HG03460 (cell line): ENCODE data around the gene IL12RB1.
"Not testable (repeated sequence)": the region's sequence is repeated elsewhere in the genome, so short reads cannot be mapped to it uniquely, and the experiment has no call there.

Source experiments
- ATAC-seq: cut with Tn5 transposase; IDR thresholded peaks from one replicate; pipeline ENCODE4 v1.9.1; 2021; ENCODE audit not compliant: unreplicated experiment

IL12RB1 gene

GRCh38 chr19:18051887-18052286 is 34.8 kb downstream of the IL12RB1 start:
- no peak for ATAC-seq

- ATAC-seq, result no peak
Measured at GRCh38 chr19:18049385-18049784, 37.3 kb downstream of the IL12RB1 start.

GRCh38 chr19:18046059-18046718 is 40.5 kb downstream of the IL12RB1 start:
- no peak for ATAC-seq

DNA sequence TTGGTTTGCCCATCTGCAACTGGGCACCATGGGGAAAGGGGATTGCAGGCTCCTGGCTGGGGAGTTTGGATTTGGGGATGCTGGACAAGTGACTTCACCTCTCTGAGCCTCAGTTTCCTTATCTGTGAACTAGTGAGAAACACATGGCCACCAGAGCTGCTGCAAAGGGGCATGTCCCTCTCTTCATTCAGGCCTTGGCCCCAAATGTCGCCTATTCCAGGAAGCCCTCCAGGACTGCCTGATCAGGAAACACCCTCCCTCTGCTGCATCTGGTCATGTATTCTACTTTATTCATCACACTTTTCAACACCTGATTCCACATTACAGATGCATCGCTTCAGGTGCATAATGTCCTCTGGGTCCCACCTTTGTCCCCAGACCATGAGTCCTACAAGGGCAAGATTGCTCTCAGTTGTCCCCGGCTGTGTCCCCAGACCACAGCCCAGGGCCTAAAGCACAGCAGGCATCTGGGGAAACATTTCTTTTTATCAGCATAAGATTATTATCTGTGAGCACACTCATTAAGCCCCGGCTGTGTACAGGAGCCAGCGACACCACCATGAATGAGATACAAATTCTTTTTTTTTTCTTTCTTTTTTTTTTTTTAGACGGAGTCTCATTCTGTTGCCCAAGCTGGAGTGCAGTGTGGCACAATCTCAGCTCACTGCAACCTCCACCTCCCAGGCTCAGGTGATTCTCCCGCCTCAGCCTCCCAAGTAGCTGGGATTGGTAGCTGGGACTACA is 41.3 kb downstream of the IL12RB1 start:
- no peak for ATAC-seq

GRCh38 chr19:18044825-18045304 is 41.9 kb downstream of the IL12RB1 start:
- peak; percentile 87 for ATAC-seq

DNA sequence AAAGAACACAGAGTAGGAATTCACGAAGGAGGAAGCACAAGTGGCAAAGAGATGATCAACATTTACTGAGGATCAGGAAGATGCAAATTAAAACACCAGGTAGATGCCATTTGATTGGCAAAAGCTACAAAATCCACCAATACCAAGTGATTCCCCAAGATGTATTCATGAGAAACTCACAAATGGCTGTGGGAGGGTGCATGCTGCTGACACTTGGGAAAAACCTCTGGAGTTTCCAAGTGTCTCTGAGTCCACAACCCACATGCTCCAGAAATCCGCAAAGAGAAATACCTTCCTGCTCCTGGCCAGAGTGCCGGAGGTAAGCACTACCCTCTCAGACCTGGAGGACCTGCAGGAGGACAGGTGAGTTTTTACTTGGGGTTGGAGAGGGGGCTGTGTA is 43.1 kb downstream of the IL12RB1 start:
- ATAC-seq, result no peak

DNA sequence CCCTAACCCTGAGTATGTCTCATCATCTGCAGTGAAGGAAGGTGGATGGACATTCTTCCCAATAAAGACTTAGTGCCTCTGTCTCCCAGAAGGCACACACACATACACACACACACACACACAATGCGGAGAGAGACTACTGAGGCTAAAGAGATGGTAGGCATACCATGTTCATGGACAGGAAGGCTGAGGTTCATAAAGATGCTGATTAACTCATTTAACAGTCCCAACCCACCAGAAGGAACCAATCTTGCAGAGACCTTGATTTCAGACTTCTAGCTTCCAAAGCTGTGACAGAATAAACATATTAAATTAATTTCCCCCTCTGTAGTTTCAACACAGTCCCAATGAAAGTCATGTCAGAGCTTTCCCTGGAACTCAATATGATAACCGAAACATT is 45.7 kb downstream of the IL12RB1 start:
- no peak for ATAC-seq

- ATAC-seq, result not testable (repeated sequence)
Measured at GRCh38 chr19:18032102-18032501, 54.6 kb downstream of the IL12RB1 start.

DNA sequence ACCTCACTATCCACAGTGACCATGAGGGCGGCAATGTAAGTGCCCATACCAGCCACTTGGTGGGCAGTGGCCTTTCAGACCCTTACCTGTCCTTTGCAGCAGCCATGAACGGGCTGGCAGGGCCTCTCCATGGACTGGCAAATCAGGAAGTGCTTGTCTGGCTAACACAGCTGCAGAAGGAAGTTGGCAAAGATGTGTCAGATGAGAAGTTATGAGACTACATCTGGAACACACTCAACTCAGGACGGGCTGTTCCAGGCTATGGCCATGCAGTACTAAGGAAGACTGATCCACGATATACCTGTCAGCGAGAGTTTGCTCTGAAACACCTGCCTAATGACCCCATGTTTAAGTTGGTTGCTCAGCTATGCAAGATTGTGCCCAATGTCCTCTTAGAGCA is 55.3 kb downstream of the IL12RB1 start:
- not testable (repeated sequence) for ATAC-seq

- ATAC-seq, result no peak
Measured at GRCh38 chr19:18029617-18030338, 57.0 kb downstream of the IL12RB1 start.

DNA sequence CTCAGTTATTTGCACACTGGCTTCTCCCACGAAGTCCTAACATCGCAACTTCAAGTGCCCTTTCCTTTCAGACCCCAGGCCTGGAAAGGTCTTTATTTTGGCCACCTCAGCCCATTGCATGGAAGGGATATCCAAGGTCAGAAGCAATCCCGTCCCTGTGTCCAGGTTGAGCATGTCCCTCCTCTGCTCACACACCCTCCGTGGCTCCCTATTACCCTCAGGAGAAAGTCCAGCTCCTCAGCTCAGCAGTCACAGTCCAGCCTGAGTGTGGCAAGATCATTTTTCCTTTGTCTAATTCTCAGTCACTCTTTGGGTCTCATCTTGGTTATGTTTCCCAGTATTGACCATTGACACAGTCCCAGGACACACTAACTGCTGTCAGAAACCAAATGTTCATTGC is 59.6 kb downstream of the IL12RB1 start:
- no peak for ATAC-seq

- ATAC-seq, result no peak
Measured at GRCh38 chr19:18023622-18024251, 63.0 kb downstream of the IL12RB1 start.

- ATAC-seq, result no peak
Measured at GRCh38 chr19:18021121-18021755, 65.5 kb downstream of the IL12RB1 start.

DNA sequence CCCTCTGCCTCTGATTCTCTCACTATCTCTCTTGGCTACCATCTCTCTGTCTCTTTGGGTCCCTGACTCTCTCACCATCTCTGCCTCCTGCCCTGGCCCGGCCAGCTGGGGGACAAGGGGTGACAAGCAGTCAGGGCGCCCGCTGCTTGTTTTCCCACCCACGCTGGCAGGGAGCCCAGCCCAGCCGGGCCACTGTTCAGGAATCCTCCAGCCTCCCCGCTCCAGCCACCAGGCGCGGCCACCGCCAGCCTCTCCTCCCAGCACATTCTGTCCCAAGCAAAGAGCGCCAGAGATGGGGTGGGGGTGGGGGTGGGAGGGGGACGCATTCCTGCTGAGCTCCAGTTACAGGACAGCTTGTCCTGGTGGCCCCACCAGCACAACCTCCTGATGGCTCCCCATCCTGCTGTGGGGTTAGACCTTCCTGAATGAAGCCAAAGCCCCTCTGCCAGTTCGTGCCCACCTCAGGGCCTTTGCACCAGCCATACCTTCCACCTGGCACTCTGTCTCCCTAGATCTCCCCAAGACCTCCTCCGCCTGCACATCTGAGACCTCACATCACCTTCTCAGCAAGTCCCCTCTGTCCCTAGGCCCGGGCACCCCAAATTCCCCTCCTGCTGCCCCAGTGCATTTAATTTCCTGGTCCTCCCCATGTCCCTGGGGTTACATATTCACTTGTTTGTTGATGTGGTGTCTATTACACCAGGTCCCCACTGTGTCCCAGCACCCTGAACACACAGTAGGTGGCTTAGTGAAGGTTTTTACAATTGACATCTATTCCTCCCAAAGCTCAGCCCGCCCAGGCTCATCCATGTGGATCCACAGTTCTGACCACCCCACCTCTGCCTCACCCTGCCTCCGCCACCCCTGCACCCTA is 66.3 kb downstream of the IL12RB1 start:
- no peak for ATAC-seq

DNA sequence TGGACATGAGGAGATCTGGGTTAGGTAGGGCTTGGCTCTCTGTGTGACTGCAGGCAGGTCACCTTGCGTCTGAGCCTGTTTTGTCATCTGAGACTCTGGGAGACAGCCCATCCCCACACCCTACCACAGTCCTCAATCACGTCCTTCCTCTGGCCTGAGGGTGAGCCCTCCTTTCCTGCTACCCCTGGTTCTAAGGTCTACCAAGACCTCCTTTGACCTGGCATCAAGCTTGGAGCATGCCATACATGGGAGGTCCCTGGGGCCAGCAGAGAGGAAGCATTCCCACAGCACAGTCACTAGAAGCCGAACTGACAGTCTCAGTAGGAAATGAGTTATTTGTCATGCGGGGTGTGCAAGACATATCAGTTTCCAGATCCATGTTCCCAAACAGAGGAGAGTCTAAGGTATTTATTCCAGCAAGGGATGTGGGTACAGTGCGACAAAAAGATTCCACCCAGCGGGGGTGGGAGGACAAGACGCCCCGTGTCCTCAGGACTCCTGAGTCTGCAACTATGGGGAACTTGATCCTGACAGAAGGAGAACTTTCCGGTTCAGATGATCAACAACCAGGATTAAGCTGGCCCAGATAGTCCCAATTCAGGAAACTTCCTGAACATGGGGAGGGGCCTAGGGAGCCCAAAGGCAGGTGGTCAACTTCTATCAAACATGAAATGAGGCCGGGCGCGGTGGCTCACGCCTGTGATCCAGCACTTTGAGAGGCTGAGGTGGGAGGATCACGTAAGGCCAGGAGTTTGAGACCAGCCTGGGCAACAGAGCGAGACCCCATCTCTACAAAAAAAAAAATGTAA is 69.3 kb downstream of the IL12RB1 start:
- no peak for ATAC-seq

GRCh38 chr19:18016209-18016910 is 70.4 kb downstream of the IL12RB1 start:
- ATAC-seq, result no peak

GRCh38 chr19:18014197-18014596 is 72.5 kb downstream of the IL12RB1 start:
- ATAC-seq, result no peak
